Motor neuron (in vitro differentiated cells): ENCODE results near the gene ZNF124. TPM values are rescaled to one million over a fixed set of nuclear protein-coding genes. Genes with fewer than 3 reads are reported as not detected.
A peak's percentile ranks its signal among the peaks of the same experiment; 100 is the strongest.
"Not testable (repeated sequence)": the region's sequence is repeated elsewhere in the genome, so short reads cannot be mapped to it uniquely, and the experiment has no call there.

Experiments used
- ATAC-seq, 8 experiments: fragments of 200-7000 bp; cut with Tn5 transposase; replicated peaks in 6 of 8; 2 replicates each; pipeline ENCODE4 v1.8.0; 2021; ENCODE audit warnings: mild to moderate bottlenecking in 8 of 8, moderate library complexity in 8 of 8
- H3K27ac ChIP-seq, 2 donors: fragments of 250-450 bp; sonication (Bioruptor Pico); 2 replicates each; pipeline ENCODE4 v1.9.0; 2021; ENCODE audit warnings: antibody characterized with exemption in 2 of 2, mild to moderate bottlenecking in 2 of 2, moderate library complexity in 1 of 2
- H3K4me1 ChIP-seq, 2 donors: fragments of 250-450 bp; sonication (Bioruptor Pico); replicated peaks in 1 of 2; 2 replicates each; pipeline ENCODE4 v1.6.1; 2021; ENCODE audit warnings: antibody characterized with exemption in 2 of 2, mild to moderate bottlenecking in 2 of 2, moderate library complexity in 1 of 2
- H3K4me3 ChIP-seq, 5 donors: fragments of 250-450 bp; sonication (Bioruptor Pico); 2 replicates each; pipeline ENCODE4 v1.9.0; 2021; ENCODE audit warnings: antibody characterized with exemption in 5 of 5, mild to moderate bottlenecking in 5 of 5, moderate library complexity in 4 of 5
- WGBS, 10 experiments: fragments of 450-650 bp; shearing (Covaris generic); methylation state at CpG; one replicate each; pipeline ENCODE4 v1.0.0; 2022; 5-methylcytosine and 5-hydroxymethylcytosine counted together
- in situ Hi-C, 9 experiments: fragments of 400-800 bp; cut with MboI; loops; one replicate each; pipeline ENCODE4 v1.15.0; 2021; ENCODE audit warnings: low sequenced_read_pairs in 9 of 9, low pct_unique_long_range_greater_than_20kb in 2 of 9; ENCODE audit not compliant: unreplicated experiment in 9 of 9
- total RNA-seq, 8 experiments: library from RNA; unstranded; fragments of 300-600 nt; gene quantifications; 2 replicates each; pipeline versions ENCODE4 v1.2.3 to v1.2.4, GENCODE V29; 2022

The ZNF124 gene
- total RNA-seq, 8 experiments from 2014 or later = 21.5 to 160 (median 73.3) TPM

GRCh38 chr1:247147781-247148180 is 24.0 kb downstream of the ZNF124 start:
- H3K4me3 ChIP-seq = no peak overlapping the region
- no peak overlapping the region for H3K27ac ChIP-seq
- 94 to 100% (median 100%) methylated on average over 2 of the region's 2 CpGs; no CpG with 5 or more reads in 6 of the 10 experiments for WGBS, 10 experiments
- ATAC-seq = no peak
- in situ Hi-C loops = no loop called here
- no peaks in the 10 kb centered on the region for H3K4me1 ChIP-seq

- in situ Hi-C loops, H3K4me1 ChIP-seq, ATAC-seq, H3K27ac ChIP-seq, H3K4me3 ChIP-seq: not testable (repeated sequence)
- 92 to 100% (median 98%) methylated on average over 1 to 10 of the region's 10 CpGs; no CpG with 5 or more reads in 1 of the 10 experiments for WGBS, 10 experiments
These were observed 24.7 kb downstream of the ZNF124 start for GRCh38 chr1:247147120-247147519.

- WGBS, 10 experiments = 86 to 100% (median 100%) methylated on average over 1 to 3 of the region's 3 CpGs
- Histone ChIP-seq H3K4me3 (no peak overlapping the region), H3K27ac (no peak overlapping the region), H3K4me1 (no peaks in the 10 kb centered on the region)
- ATAC-seq = no peak
- in situ Hi-C loops = no loop called here
These were observed 25.1 kb downstream of the ZNF124 start for GRCh38 chr1:247146671-247147070.

DNA sequence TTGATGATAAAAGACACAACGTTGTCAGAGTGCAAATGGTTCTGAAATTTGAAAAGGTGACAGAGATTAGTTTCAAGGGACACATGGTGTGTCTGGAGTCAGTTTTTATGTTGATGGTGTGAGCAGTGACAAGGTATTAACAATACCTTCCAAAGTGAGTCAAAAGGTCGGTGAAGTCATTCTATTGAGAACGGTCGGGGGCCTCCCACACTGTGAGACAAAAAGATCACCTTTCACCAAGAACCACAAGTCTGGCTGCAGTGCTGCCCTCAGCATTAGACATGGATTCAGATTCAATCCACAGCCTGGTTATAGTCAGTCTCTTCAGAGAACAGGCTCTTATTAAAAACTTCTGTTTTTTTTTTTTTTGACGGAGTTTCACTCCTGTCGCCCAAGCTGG is 26.5 kb downstream of the ZNF124 start:
- no peak overlapping the region for H3K27ac ChIP-seq
- H3K4me1 ChIP-seq = no peaks in the 10 kb centered on the region
- 79 to 100% (median 93%) methylated on average over 1 to 6 of the region's 6 CpGs for WGBS, 10 experiments
- no peak for ATAC-seq
- in situ Hi-C loops = no loop called here
- H3K4me3 ChIP-seq = no peak overlapping the region

- H3K4me3 ChIP-seq, H3K27ac ChIP-seq, ATAC-seq, H3K4me1 ChIP-seq, in situ Hi-C loops: not testable (repeated sequence)
These were observed 32.3 kb downstream of the ZNF124 start for GRCh38 chr1:247139557-247139956.

- Histone ChIP-seq H3K27ac (no peak overlapping the region), H3K4me1 (no peaks in the 10 kb centered on the region), H3K4me3 (no peak overlapping the region)
- ATAC-seq = no peak
- in situ Hi-C loops = no loop called here
- 86 to 100% (median 97%) methylated on average over 2 to 8 of the region's 10 CpGs; no CpG with 5 or more reads in 5 of the 10 experiments for WGBS, 10 experiments
These were observed 40.6 kb downstream of the ZNF124 start for GRCh38 chr1:247131236-247131635.

- in situ Hi-C loops, H3K4me1 ChIP-seq, ATAC-seq: not testable (repeated sequence)
- Histone ChIP-seq H3K27ac (peak overlapping the region in 1 of 2 donors; percentile 5), H3K4me3 (peak overlapping the region; percentile 36 to 45 (median 37))
- WGBS, 10 experiments = 0 to 53% (median 20%) methylated on average over 1 to 5 of the region's 18 CpGs; no CpG with 5 or more reads in 2 of the 10 experiments
These were observed 44.1 kb downstream of the ZNF124 start for GRCh38 chr1:247127519-247128282.

- in situ Hi-C loops, H3K27ac ChIP-seq, H3K4me3 ChIP-seq, H3K4me1 ChIP-seq: not testable (repeated sequence)
- no CpG with 5 or more reads among the region's 46 CpGs for WGBS, 10 experiments
- ATAC-seq = peak; percentile 71 to 86 (median 78)
These were observed 45.2 kb downstream of the ZNF124 start for GRCh38 chr1:247126601-247127000.

DNA sequence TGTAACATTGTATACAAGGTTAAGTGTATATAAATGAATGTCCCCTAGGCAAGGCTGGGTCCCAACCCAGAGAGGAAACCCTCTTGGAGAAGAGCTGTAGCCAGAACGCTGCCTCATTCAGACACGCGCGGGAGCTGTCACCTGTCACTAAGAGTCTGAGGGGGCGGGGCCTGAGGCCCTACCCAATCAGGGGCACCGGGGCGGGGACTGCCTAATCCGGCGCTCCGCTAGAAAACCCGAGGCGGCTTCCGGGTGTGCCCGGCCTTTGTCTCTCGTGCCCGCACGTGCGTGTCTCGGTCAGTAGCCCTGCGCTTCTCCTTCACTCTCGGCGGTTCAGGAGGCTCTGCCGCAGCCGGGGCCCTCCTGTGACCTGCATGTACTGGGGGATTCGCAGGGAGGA is 45.7 kb downstream of the ZNF124 start:
- peak; percentile 96 to 99 (median 98) for ATAC-seq
- H3K4me3 ChIP-seq = peak overlapping the region in 1 of 5 donors; percentile 10
- no CpG with 5 or more reads among the region's 25 CpGs for WGBS, 10 experiments
- H3K27ac ChIP-seq, H3K4me1 ChIP-seq, in situ Hi-C loops: not testable (repeated sequence)

DNA sequence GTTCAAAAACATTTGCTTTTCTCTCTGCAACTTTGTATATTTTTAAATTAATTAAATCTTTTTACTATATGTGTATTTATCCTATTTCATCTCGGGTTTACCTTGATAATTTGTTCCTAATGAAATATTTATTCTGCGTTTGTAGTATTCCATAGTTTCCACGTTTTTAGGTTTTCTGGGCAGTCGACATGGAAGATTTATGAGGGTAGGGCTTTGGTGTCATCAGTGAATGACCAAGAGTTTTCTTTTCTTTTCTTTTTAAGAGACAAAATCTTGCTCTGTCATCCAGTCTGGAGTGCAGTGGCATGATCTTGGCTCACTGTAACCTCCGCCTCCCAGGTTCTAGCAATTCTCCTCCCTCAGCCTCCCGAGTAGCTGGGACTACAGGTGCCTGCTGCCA is 50.4 kb downstream of the ZNF124 start:
- ATAC-seq = no peak
- WGBS, 10 experiments = 40 to 80% (median 72%) methylated on average over 1 to 6 of the region's 6 CpGs; no CpG with 5 or more reads in 1 of the 10 experiments
- no peak overlapping the region for H3K4me3 ChIP-seq
- H3K4me1 ChIP-seq = no peaks in the 10 kb centered on the region
- no peak overlapping the region for H3K27ac ChIP-seq
- in situ Hi-C loops = no loop called here

GRCh38 chr1:247120408-247120668 is 51.5 kb downstream of the ZNF124 start:
- in situ Hi-C loops = not testable (repeated sequence)
- 20 to 100% (median 81%) methylated on average over 1 to 4 of the region's 4 CpGs; no CpG with 5 or more reads in 2 of the 10 experiments for WGBS, 10 experiments

DNA sequence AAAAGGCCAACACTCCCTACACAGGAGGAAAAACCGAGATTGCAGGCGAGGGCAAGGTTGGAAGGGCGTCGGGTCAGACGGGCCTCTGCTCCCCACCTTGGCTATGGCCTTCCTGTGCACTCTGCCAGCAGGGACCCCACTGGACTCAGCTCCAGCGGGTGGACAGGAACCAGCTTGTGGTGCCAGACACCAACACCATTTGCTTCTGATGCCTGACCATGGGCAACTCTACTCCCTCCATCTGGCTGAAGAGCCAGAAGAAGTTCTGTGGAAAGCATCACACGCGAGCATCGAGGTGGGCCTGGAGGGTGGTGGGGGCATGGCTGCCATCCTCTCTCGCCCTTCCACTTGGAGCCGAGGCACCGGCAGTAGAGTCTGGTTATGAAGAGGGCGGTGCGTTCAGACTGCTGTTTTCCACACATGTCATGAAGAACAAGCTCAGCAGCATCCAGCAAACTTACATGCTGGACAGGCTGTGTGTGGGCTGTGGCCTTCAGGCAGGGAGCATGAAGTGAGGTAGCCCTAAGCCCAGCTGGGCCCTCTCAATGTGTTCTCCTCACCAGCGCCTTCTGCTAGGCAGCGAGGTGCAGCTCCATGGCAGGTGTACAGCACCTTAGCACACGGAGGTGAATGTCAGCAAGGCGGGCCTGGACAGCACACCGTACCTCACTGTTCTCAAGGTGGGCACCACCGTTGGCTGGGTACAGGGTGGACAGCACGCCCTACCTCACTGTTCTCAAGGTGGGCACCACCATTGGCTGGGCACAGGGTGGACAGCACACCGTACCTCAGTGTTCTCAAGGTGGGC is 52.0 kb downstream of the ZNF124 start:
- WGBS, 10 experiments = 80 to 100% (median 91%) methylated on average over 1 to 12 of the region's 22 CpGs; no CpG with 5 or more reads in 1 of the 10 experiments
- in situ Hi-C loops = no loop called here
- ATAC-seq = peak in 1 of 8 experiments; percentile 27
- no peak overlapping the region for H3K4me3 ChIP-seq
- H3K27ac ChIP-seq = no peak overlapping the region
- no peaks in the 10 kb centered on the region for H3K4me1 ChIP-seq

More at GRCh38 chr1:247120408-247120668, 51.5 kb downstream of the ZNF124 start:
- not testable (repeated sequence) for H3K4me1 ChIP-seq, H3K4me3 ChIP-seq, ATAC-seq, H3K27ac ChIP-seq

DNA sequence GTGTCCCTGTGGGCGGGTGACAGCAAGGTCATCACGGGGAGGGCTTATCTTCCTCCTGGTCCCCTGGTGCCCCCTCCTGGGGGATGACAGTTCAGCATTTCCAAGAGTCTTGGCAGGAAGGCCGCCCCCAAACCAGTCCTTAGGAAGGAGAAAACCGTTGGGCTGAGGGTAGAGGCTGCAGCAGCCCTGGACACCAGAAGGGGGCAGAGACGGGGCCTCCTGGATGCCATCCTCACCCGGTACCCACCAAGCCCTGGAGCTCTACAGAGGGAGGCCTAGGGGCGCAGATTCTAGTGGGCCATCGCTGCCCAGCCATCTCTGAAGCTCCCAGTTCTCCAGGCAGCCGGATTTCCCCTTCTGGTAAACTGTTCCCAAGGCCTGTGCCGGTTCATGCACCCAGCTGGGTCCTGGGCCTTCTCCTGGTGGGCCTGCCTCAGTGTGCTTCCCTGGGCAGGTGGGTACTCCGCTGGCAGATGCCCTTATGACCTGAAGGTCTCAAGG is 52.8 kb downstream of the ZNF124 start:
- in situ Hi-C loops = no loop called here
- 60 to 100% (median 84%) methylated on average over 1 to 7 of the region's 11 CpGs; no CpG with 5 or more reads in 4 of the 10 experiments for WGBS, 10 experiments
- H3K27ac ChIP-seq = no peak overlapping the region
- ATAC-seq = peak in 4 of 8 experiments; percentile 34 to 59 (median 42)
- H3K4me3 ChIP-seq = no peak overlapping the region
- no peaks in the 10 kb centered on the region for H3K4me1 ChIP-seq
